Activated gamma-delta T cell treated with Interleukin-2 at 50 U/mL for 16 hours (primary cell): ENCODE results near the gene ADGRG2.
"Not testable (repeated sequence)": the region's sequence is repeated elsewhere in the genome, so short reads cannot be mapped to it uniquely, and the experiment has no call there.

Experiments
- DNase-seq: peaks from one replicate; pipeline ENCODE4 v3.0.0-alpha.2; 2020

ADGRG2 gene

GRCh38 chrX:19086102-19086772 lies 36.0 kb downstream of the ADGRG2 start:
- no peak for DNase-seq

GRCh38 chrX:19085666-19086065 lies 36.6 kb downstream of the ADGRG2 start:
- no peak for DNase-seq

GRCh38 chrX:19075754-19076153 lies 46.5 kb downstream of the ADGRG2 start:
- DNase-seq, result no peak

- DNase-seq, result no peak
Measured at GRCh38 chrX:19072372-19072771, 49.9 kb downstream of the ADGRG2 start.

GRCh38 chrX:19070555-19070994 lies 51.7 kb downstream of the ADGRG2 start:
- DNase-seq, result no peak

- not testable (repeated sequence) for DNase-seq
Measured at GRCh38 chrX:19066987-19067386, 55.3 kb downstream of the ADGRG2 start.

GRCh38 chrX:19065535-19065934 lies 56.7 kb downstream of the ADGRG2 start:
- DNase-seq, result no peak

- DNase-seq, result no peak
Measured at GRCh38 chrX:19064175-19064574, 58.1 kb downstream of the ADGRG2 start.

- DNase-seq, result no peak
Measured at GRCh38 chrX:19063030-19063429, 59.2 kb downstream of the ADGRG2 start.

GRCh38 chrX:19059067-19059466 lies 63.2 kb downstream of the ADGRG2 start:
- DNase-seq, result no peak

GRCh38 chrX:19057856-19058255 lies 64.4 kb downstream of the ADGRG2 start:
- DNase-seq, result no peak

GRCh38 chrX:19049110-19049509 lies 73.2 kb downstream of the ADGRG2 start:
- DNase-seq, result no peak

GRCh38 chrX:19046343-19047215 lies 75.7 kb downstream of the ADGRG2 start:
- DNase-seq, result no peak

GRCh38 chrX:19040373-19040772 lies 81.9 kb downstream of the ADGRG2 start:
- no peak for DNase-seq

- DNase-seq, result no peak
Measured at GRCh38 chrX:19034025-19034424, 88.2 kb downstream of the ADGRG2 start.

GRCh38 chrX:19030805-19031204 lies 91.5 kb downstream of the ADGRG2 start:
- no peak for DNase-seq

GRCh38 chrX:19028560-19028959 lies 93.7 kb downstream of the ADGRG2 start:
- no peak for DNase-seq

- no peak for DNase-seq
Measured at GRCh38 chrX:19024366-19024765, 97.9 kb downstream of the ADGRG2 start.

GRCh38 chrX:19019996-19020395 lies 102.3 kb downstream of the ADGRG2 start:
- DNase-seq, result no peak

- DNase-seq, result no peak
Measured at GRCh38 chrX:19017271-19017670, 105.0 kb downstream of the ADGRG2 start.

- not testable (repeated sequence) for DNase-seq
Measured at GRCh38 chrX:19016614-19017013, 105.7 kb downstream of the ADGRG2 start.

- no peak for DNase-seq
Measured at GRCh38 chrX:19007868-19008267, 114.4 kb downstream of the ADGRG2 start.

GRCh38 chrX:19007011-19007410 lies 115.3 kb downstream of the ADGRG2 start:
- no peak for DNase-seq

- no peak for DNase-seq
Measured at GRCh38 chrX:19005909-19006308, 116.4 kb downstream of the ADGRG2 start.
